HG02798 (cell line): ENCODE data around the gene AQP2.

ENCODE experiments used
- ATAC-seq: cut with Tn5 transposase; IDR thresholded peaks from one replicate; pipeline ENCODE4 v1.9.1; 2021; ENCODE audit warnings: mild to moderate bottlenecking; ENCODE audit not compliant: unreplicated experiment, poor library complexity

Gene AQP2

GRCh38 chr12:49967042-49967776 is 16.7 kb downstream of the AQP2 start:
- ATAC-seq = peak; percentile 67

DNA sequence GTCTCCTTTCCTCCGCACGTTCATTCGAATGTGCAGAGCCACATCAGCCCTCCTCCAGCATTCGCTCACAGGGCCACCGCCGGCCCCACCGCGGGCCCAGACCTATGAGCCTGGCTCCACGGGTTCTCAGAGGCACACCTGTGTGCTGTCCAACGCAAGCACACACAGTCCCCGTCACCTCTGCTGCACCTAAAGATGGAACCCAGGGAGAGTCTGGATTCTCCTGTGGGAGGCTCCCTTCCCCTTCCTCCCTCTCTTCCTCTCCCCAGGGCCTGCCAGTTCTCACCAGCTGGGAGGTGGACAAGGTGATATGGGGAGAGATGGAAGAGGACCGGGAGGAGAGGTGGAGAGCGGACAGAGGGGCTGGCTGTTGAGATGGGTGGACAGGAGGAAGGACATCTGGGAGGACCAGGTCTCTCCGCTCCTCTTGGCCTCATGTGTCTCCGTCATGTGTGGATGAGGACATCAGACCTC is 17.3 kb downstream of the AQP2 start:
- ATAC-seq = no peak

- no peak for ATAC-seq
Observed at GRCh38 chr12:49968471-49968870, 17.9 kb downstream of the AQP2 start.

GRCh38 chr12:49969027-49969426 is 18.5 kb downstream of the AQP2 start:
- no peak for ATAC-seq

GRCh38 chr12:49969651-49970429 is 19.3 kb downstream of the AQP2 start:
- no peak for ATAC-seq

- ATAC-seq = no peak
Observed at GRCh38 chr12:49970658-49971057, 20.1 kb downstream of the AQP2 start.

- ATAC-seq = no peak
Observed at GRCh38 chr12:49971141-49971540, 20.6 kb downstream of the AQP2 start.

GRCh38 chr12:49972129-49972528 is 21.6 kb downstream of the AQP2 start:
- ATAC-seq = no peak

GRCh38 chr12:49972641-49973360 is 22.3 kb downstream of the AQP2 start, which contains the start of gene AQP6:
Gene AQP6 (plus strand): TSS chr12:49972947. CDS start chr12:49973174, 227 bp downstream.
- ATAC-seq = no peak

GRCh38 chr12:49973361-49973830 is 22.9 kb downstream of the AQP2 start:
- ATAC-seq = no peak

DNA sequence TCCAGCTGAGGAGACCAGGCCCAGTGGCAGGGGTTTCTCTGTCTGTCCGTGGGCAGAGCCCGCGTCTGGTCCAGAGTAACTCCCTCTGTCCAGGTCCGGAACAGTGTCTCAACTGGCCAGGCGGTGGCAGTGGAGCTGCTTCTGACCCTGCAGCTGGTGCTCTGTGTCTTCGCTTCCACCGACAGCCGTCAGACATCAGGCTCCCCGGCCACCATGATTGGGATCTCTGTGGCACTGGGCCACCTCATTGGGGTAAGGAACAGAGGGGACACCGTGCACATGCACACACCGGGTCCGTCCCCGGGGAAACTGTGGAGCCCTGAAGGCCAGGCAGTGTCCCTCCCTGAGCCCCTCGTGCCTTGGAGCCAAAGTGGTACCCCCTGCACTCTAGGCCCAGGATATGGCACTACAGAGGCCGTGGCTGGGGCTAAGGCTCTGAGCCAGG is 23.7 kb downstream of the AQP2 start:
- no peak for ATAC-seq

- no peak for ATAC-seq
Observed at GRCh38 chr12:49974677-49975317, 24.3 kb downstream of the AQP2 start.

GRCh38 chr12:49975318-49975761 is 24.8 kb downstream of the AQP2 start:
- ATAC-seq = no peak

DNA sequence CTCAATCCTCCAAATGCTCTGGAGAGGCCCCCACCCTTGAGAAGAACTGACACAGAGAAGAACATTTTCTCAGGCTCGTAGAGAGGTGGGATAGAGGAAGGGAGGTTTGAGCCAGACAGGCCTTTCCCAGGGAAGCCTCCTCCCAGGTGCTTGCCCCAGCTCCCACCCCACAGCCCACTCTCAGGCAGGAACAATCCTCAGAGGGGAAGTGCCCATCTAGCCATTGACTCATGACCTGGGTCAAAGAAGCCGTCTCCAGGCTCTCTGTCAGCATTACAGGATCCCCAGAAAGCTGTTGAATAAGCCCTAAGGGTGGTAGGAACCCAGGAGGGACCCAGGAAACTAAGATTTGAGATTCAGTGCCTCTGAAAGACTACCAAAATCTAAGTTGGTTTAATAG is 26.0 kb downstream of the AQP2 start:
- ATAC-seq = no peak

- no peak for ATAC-seq
Observed at GRCh38 chr12:49978125-49978524, 27.6 kb downstream of the AQP2 start.

GRCh38 chr12:49979016-49979586 is 28.6 kb downstream of the AQP2 start:
- ATAC-seq = no peak

- ATAC-seq = no peak
Observed at GRCh38 chr12:49979791-49980190, 29.3 kb downstream of the AQP2 start.

GRCh38 chr12:49980501-49981349 is 30.2 kb downstream of the AQP2 start:
- ATAC-seq = no peak
